GM12878 (cell line): ENCODE data around the gene BBLN. TPM values are rescaled to one million over a fixed set of nuclear protein-coding genes. Genes with fewer than 3 reads are reported as not detected.

Experiments used
- BACH1 ChIP-seq: fragments of 450-650 bp; IDR thresholded peaks from 2 replicates; pipeline ENCODE4 v1.6.1; 2017; ENCODE audit warnings: mild to moderate bottlenecking, borderline replicate concordance
- BMI1 ChIP-seq: fragments of 450-650 bp; IDR thresholded peaks from 2 replicates; pipeline ENCODE4 v1.6.1; 2016; ENCODE audit warnings: mild to moderate bottlenecking, moderate library complexity, borderline replicate concordance
- E2F8 ChIP-seq: fragments of 450-650 bp; IDR thresholded peaks from 2 replicates; pipeline ENCODE4 v1.6.1; 2018; ENCODE audit warnings: mild to moderate bottlenecking, low read depth, moderate library complexity; ENCODE audit not compliant: partially characterized antibody
- HDAC2 ChIP-seq: fragments of 200-600 bp; sonication (generic); IDR thresholded peaks from 2 replicates; pipeline ENCODE4 v1.6.1; 2017
- HDGF ChIP-seq: fragments of 450-650 bp; IDR thresholded peaks from 2 replicates; pipeline ENCODE4 v1.6.1; 2016; ENCODE audit warnings: antibody characterized with exemption
- IRF5 ChIP-seq: fragments of 450-650 bp; IDR thresholded peaks from 2 replicates; pipeline ENCODE4 v1.6.1; 2017; ENCODE audit warnings: borderline replicate concordance
- MAX ChIP-seq: IDR thresholded peaks from 2 replicates; pipeline ENCODE4 v1.6.1; 2012; ENCODE audit warnings: low read depth, low read length, improper control_type of control experiment
- MLLT1 ChIP-seq: fragments of 450-650 bp; IDR thresholded peaks from 2 replicates; pipeline ENCODE4 v1.6.1; 2016; ENCODE audit warnings: mild to moderate bottlenecking
- MTA2 ChIP-seq: fragments of 450-650 bp; IDR thresholded peaks from 2 replicates; pipeline ENCODE4 v1.6.1; 2016; ENCODE audit warnings: low read depth, mild to moderate bottlenecking, moderate library complexity
- NBN ChIP-seq: fragments of 450-650 bp; IDR thresholded peaks from 2 replicates; pipeline ENCODE4 v1.6.1; 2016
- NFYA ChIP-seq: IDR thresholded peaks from 2 replicates; pipeline ENCODE4 v1.6.1; 2011; ENCODE audit warnings: low read depth, mild to moderate bottlenecking, low read length, improper control_type of control experiment, borderline replicate concordance
- NFYB ChIP-seq: IDR thresholded peaks from 2 replicates; pipeline ENCODE4 v1.6.1; 2011; ENCODE audit warnings: low read depth, mild to moderate bottlenecking, low read length, improper control_type of control experiment, moderate library complexity; ENCODE audit not compliant: insufficient read depth
- PBX3 ChIP-seq: IDR thresholded peaks from 2 replicates; pipeline ENCODE4 v1.6.1; 2011; ENCODE audit warnings: mild to moderate bottlenecking, low read depth, low read length, moderate library complexity; ENCODE audit not compliant: insufficient replicate concordance
- RELA ChIP-seq: fragments of 450-650 bp; IDR thresholded peaks from 2 replicates; pipeline ENCODE4 v1.8.0; 2014; ENCODE audit warnings: borderline replicate concordance; ENCODE audit not compliant: partially characterized antibody
- SMAD5 ChIP-seq: IDR thresholded peaks from 2 replicates; pipeline ENCODE4 v1.6.1; 2016; ENCODE audit warnings: antibody characterized with exemption, low read depth
- STAT3 ChIP-seq: IDR thresholded peaks from 2 replicates; pipeline ENCODE4 v1.6.1; 2011; ENCODE audit warnings: low read depth, low read length, improper control_type of control experiment
- TAF1 ChIP-seq: IDR thresholded peaks from 2 replicates; pipeline ENCODE4 v1.6.1; 2011; ENCODE audit warnings: mild to moderate bottlenecking, low read depth, low read length, borderline replicate concordance
- TCF12 ChIP-seq: IDR thresholded peaks from 2 replicates; pipeline ENCODE4 v1.6.1; 2011; ENCODE audit warnings: low read depth, mild to moderate bottlenecking, low read length
- ZZZ3 ChIP-seq: IDR thresholded peaks from 2 replicates; pipeline ENCODE4 v1.6.1; 2011; ENCODE audit warnings: low read depth; ENCODE audit not compliant: control insufficient read depth, insufficient read length
- polyA plus RNA-seq, 11 experiments: library from polyadenylated mRNA; depleted of rRNA in 4 of 11; unstranded in 6 of 11; stranded (reverse) in 5 of 11; fragments of >200 nt; fragmentation: Nextera tagmentation in 4 of 11; fragmentation: Illumina TruSeq in 1 of 11; extraction: Ambion mirVana in 4 of 11; extraction: Trizol in 1 of 11; gene quantifications; 1 replicate in 1 of 11; 2 replicates in 10 of 11; pipeline versions ENCODE4 v1.2.1 to v1.2.3, GENCODE V29; 2011 to 2016; ENCODE audit warnings: inconsistent platforms in 2 of 11, missing spikeins in 2 of 11, low read depth in 1 of 11
- total RNA-seq, 4 experiments: library from RNA; depleted of rRNA in 3 of 4; stranded (reverse); fragments of >200 nt in 3 of 4; fragmentation: Illumina TruSeq in 1 of 4; extraction: Trizol in 1 of 4; gene quantifications; 2 replicates each; pipeline versions ENCODE4 v1.2.1 to v1.2.3, GENCODE V29; 2013 to 2021

Gene BBLN
- total and polyA plus RNA-seq, 10 of the 15 experiments (the other 5 are each of a cell fraction or from before 2014, with no cell fraction given): 3.8 to 194 (median 66.2) TPM

- TF ChIP-seq BMI1 (no peak), NBN (0 out of 2 replicates have a peak, but pooled peaks have one; percentile 24), MTA2 (0 out of 2 replicates have a peak, but pooled peaks have one; percentile 40), BACH1 (no peak; the same call in 1 of the 2 replicates), PBX3 (no peak), HDGF (no peak), HDAC2 (no peak), NFYB (no peak), E2F8 (no peak), MLLT1 (no peak), SMAD5 (no peak), IRF5 (no peak), MAX (peak; percentile 37; the same call in 1 of the 2 replicates), ZZZ3 (no peak), STAT3 (no peak), TAF1 (peak; percentile 69; the same call in 1 of the 2 replicates), TCF12 (no peak), RELA (no peak), NFYA (no peak)
These were observed at the start of gene BBLN (continued) for GRCh38 chr9:128159784-128160602.
